Measurements from ENCODE around the gene C6orf47. TPM values are rescaled to one million over a fixed set of nuclear protein-coding genes. Genes with fewer than 3 reads are reported as not detected.
"Not testable (repeated sequence)": the region's sequence is repeated elsewhere in the genome, so short reads cannot be mapped to it uniquely, and the experiment has no call there.

C6orf47 gene
- total RNA-seq: 10 to 100 TPM; 12.4 to 23.1 TPM
- 10 to 100 TPM; 16.8 to 17.8 TPM for polyA plus RNA-seq (ENCODE audit: insufficient read length in 2 of 2)
- long read RNA-seq, donor 1, transcript C6orf47-202 (1 exons, 2,475 nt): major isoform, 21 of 21 reads
- long read RNA-seq, donor 1, partial matches to known transcripts: 0 of 21 reads
- long read RNA-seq, donor 1, other reads (novel, unspliced or antisense): 0 of 21 reads
- long read RNA-seq, donor 2, transcript C6orf47-202 (1 exons, 2,475 nt): major isoform, 7 of 7 reads
- long read RNA-seq, donor 2, partial matches to known transcripts: 0 of 7 reads
- long read RNA-seq, donor 2, other reads (novel, unspliced or antisense): 0 of 7 reads
- long read RNA-seq, donor 3, transcript C6orf47-202 (1 exons, 2,475 nt): major isoform, 11 of 11 reads
- long read RNA-seq, donor 3, partial matches to known transcripts: 0 of 11 reads
- long read RNA-seq, donor 3, other reads (novel, unspliced or antisense): 0 of 11 reads
- long read RNA-seq, donor 4, transcript C6orf47-202 (1 exons, 2,475 nt): major isoform, 31 of 31 reads
- long read RNA-seq, donor 4, partial matches to known transcripts: 0 of 31 reads
- long read RNA-seq, donor 4, other reads (novel, unspliced or antisense): 0 of 31 reads

- DNase-seq (ENCODE audit: low read depth in 4 of 6, low spot score in 6 of 6): peak in 3 of 6 donors; percentile 61 to 92 (median 92)
- Histone ChIP-seq H3K9me3 (ENCODE audit: control insufficient read depth, insufficient read depth, low read length) (no peaks in the 10 kb centered on the region), H3K27ac (ENCODE audit: low read depth, low read length) (peak within 1 kb of the TSS; percentile 79), H3K4me3 (ENCODE audit: low read depth, low read length) (peak within 1 kb of the TSS; percentile 61), H3K27me3 (ENCODE audit: control insufficient read depth, insufficient read depth, low read length) (no peaks in the 10 kb centered on the region), H3K4me1 (ENCODE audit: control insufficient read depth, insufficient read depth, low read length) (peaks cover 50% of the 10 kb centered on the region), H3K36me3 (ENCODE audit: control insufficient read depth, insufficient read depth, low read length) (peaks cover 47% of the 10 kb centered on the region)
- under 1% methylated on average over 51 of the region's 52 CpGs for WGBS (ENCODE audit: insufficient coverage)
Measured at GRCh38 chr6:31660381-31661261, at the start of gene C6orf47. Gene C6orf47, minus strand, starts transcription at chr6:31660778. Its CDS starts 831 bp downstream, at chr6:31659947.

- H3K27ac ChIP-seq (ENCODE audit: low read depth, low read length); H3K4me3 ChIP-seq (ENCODE audit: low read depth, low read length): not testable (repeated sequence)
- WGBS (ENCODE audit: insufficient coverage): 93% methylated on average over 8 of the region's 11 CpGs
Measured at GRCh38 chr6:31709157-31709556, 48.6 kb upstream of the C6orf47 start.

GRCh38 chr6:31708224-31708623, 47.6 kb upstream of the C6orf47 start:
- Histone ChIP-seq H3K36me3 (ENCODE audit: control insufficient read depth, insufficient read depth, low read length) (no peaks in the 10 kb centered on the region), H3K27ac (ENCODE audit: low read depth, low read length) (no peak overlapping the region), H3K4me1 (ENCODE audit: control insufficient read depth, insufficient read depth, low read length) (peaks cover 7% of the 10 kb centered on the region), H3K4me3 (ENCODE audit: low read depth, low read length) (no peak overlapping the region), H3K9me3 (ENCODE audit: control insufficient read depth, insufficient read depth, low read length) (no peaks in the 10 kb centered on the region), H3K27me3 (ENCODE audit: control insufficient read depth, insufficient read depth, low read length) (no peaks in the 10 kb centered on the region)
- DNase-seq (ENCODE audit: low read depth in 4 of 6, low spot score in 6 of 6): no peak
- whole genome bisulfite sequencing (ENCODE audit: insufficient coverage): 100% methylated on average over 2 of the region's 3 CpGs

More at GRCh38 chr6:31709157-31709556, 48.6 kb upstream of the C6orf47 start:
- H3K9me3 ChIP-seq (ENCODE audit: control insufficient read depth, insufficient read depth, low read length); H3K36me3 ChIP-seq (ENCODE audit: control insufficient read depth, insufficient read depth, low read length); H3K4me1 ChIP-seq (ENCODE audit: control insufficient read depth, insufficient read depth, low read length); DNase-seq (ENCODE audit: low read depth in 4 of 6, low spot score in 6 of 6); H3K27me3 ChIP-seq (ENCODE audit: control insufficient read depth, insufficient read depth, low read length): not testable (repeated sequence)

- Histone ChIP-seq H3K4me1 (ENCODE audit: control insufficient read depth, insufficient read depth, low read length) (peaks cover 7% of the 10 kb centered on the region), H3K36me3 (ENCODE audit: control insufficient read depth, insufficient read depth, low read length) (no peaks in the 10 kb centered on the region)
Measured at GRCh38 chr6:31707701-31708100, 47.1 kb upstream of the C6orf47 start.

GRCh38 chr6:31706599-31706998, 46.0 kb upstream of the C6orf47 start, which contains the start of gene LY6G6F:
Gene LY6G6F, plus strand, starts transcription at chr6:31706866. Its CDS starts 41 bp downstream, at chr6:31706907.
- Histone ChIP-seq H3K27ac (ENCODE audit: low read depth, low read length) (no peak within 1 kb of the TSS), H3K4me1 (ENCODE audit: control insufficient read depth, insufficient read depth, low read length) (peaks cover 14% of the 10 kb centered on the region), H3K27me3 (ENCODE audit: control insufficient read depth, insufficient read depth, low read length) (no peaks in the 10 kb centered on the region), H3K36me3 (ENCODE audit: control insufficient read depth, insufficient read depth, low read length) (no peaks in the 10 kb centered on the region), H3K9me3 (ENCODE audit: control insufficient read depth, insufficient read depth, low read length) (no peaks in the 10 kb centered on the region), H3K4me3 (ENCODE audit: low read depth, low read length) (no peak within 1 kb of the TSS)
- WGBS (ENCODE audit: insufficient coverage): 88% methylated on average over 2 of the region's 3 CpGs
- DNase-seq (ENCODE audit: low read depth in 4 of 6, low spot score in 6 of 6): no peak

More at GRCh38 chr6:31707701-31708100, 47.1 kb upstream of the C6orf47 start:
- WGBS (ENCODE audit: insufficient coverage): 88% methylated on average over 3 of the region's 10 CpGs
- H3K27me3 ChIP-seq (ENCODE audit: control insufficient read depth, insufficient read depth, low read length): no peaks in the 10 kb centered on the region
- no peak overlapping the region for H3K4me3 ChIP-seq (ENCODE audit: low read depth, low read length)
- no peaks in the 10 kb centered on the region for H3K9me3 ChIP-seq (ENCODE audit: control insufficient read depth, insufficient read depth, low read length)
- DNase-seq (ENCODE audit: low read depth in 4 of 6, low spot score in 6 of 6): no peak
- no peak overlapping the region for H3K27ac ChIP-seq (ENCODE audit: low read depth, low read length)

- H3K4me3 ChIP-seq (ENCODE audit: low read depth, low read length): no peak overlapping the region
- no peak overlapping the region for H3K27ac ChIP-seq (ENCODE audit: low read depth, low read length)
- DNase-seq (ENCODE audit: low read depth in 4 of 6, low spot score in 6 of 6): no peak
- H3K9me3 ChIP-seq (ENCODE audit: control insufficient read depth, insufficient read depth, low read length): no peaks in the 10 kb centered on the region
- no CpG with 5 or more reads among the region's 6 CpGs for WGBS (ENCODE audit: insufficient coverage)
- no peaks in the 10 kb centered on the region for H3K27me3 ChIP-seq (ENCODE audit: control insufficient read depth, insufficient read depth, low read length)
- H3K4me1 ChIP-seq (ENCODE audit: control insufficient read depth, insufficient read depth, low read length): peaks cover 19% of the 10 kb centered on the region
- H3K36me3 ChIP-seq (ENCODE audit: control insufficient read depth, insufficient read depth, low read length): peaks cover 3% of the 10 kb centered on the region
Measured at GRCh38 chr6:31705931-31706330, 45.4 kb upstream of the C6orf47 start.

- Histone ChIP-seq H3K36me3 (ENCODE audit: control insufficient read depth, insufficient read depth, low read length) (peaks cover 20% of the 10 kb centered on the region), H3K4me3 (ENCODE audit: low read depth, low read length) (peak within 1 kb of the TSS; percentile 100), H3K9me3 (ENCODE audit: control insufficient read depth, insufficient read depth, low read length) (no peaks in the 10 kb centered on the region), H3K27me3 (ENCODE audit: control insufficient read depth, insufficient read depth, low read length) (no peaks in the 10 kb centered on the region), H3K27ac (ENCODE audit: low read depth, low read length) (peak within 1 kb of the TSS; percentile 100), H3K4me1 (ENCODE audit: control insufficient read depth, insufficient read depth, low read length) (peaks cover 22% of the 10 kb centered on the region)
- 2% methylated on average over 54 of the region's 54 CpGs for WGBS (ENCODE audit: insufficient coverage)
- peak; percentile 95 to 100 (median 98) for DNase-seq (ENCODE audit: low read depth in 4 of 6, low spot score in 6 of 6)
Measured at GRCh38 chr6:31702819-31703716, 42.5 kb upstream of the C6orf47 start, which contains the start of gene ABHD16A. Gene ABHD16A, minus strand, starts transcription at chr6:31703324. Its CDS starts 43 bp downstream, at chr6:31703281.

GRCh38 chr6:31702405-31702818, 41.8 kb upstream of the C6orf47 start:
- Histone ChIP-seq H3K4me1 (ENCODE audit: control insufficient read depth, insufficient read depth, low read length) (peaks cover 22% of the 10 kb centered on the region), H3K4me3 (ENCODE audit: low read depth, low read length) (peak overlapping the region; percentile 100), H3K9me3 (ENCODE audit: control insufficient read depth, insufficient read depth, low read length) (no peaks in the 10 kb centered on the region), H3K36me3 (ENCODE audit: control insufficient read depth, insufficient read depth, low read length) (peaks cover 23% of the 10 kb centered on the region), H3K27me3 (ENCODE audit: control insufficient read depth, insufficient read depth, low read length) (no peaks in the 10 kb centered on the region), H3K27ac (ENCODE audit: low read depth, low read length) (peak overlapping the region; percentile 100)
- DNase-seq (ENCODE audit: low read depth in 4 of 6, low spot score in 6 of 6): no peak
- WGBS (ENCODE audit: insufficient coverage): 0% methylated on average over 4 of the region's 10 CpGs
